Thymus (tissue), 11 donors: ENCODE measurements around the gene PAPPA2. TPM values are rescaled to one million over a fixed set of nuclear protein-coding genes. Genes with fewer than 3 reads are reported as not detected.
"Not testable (repeated sequence)": the region's sequence is repeated elsewhere in the genome, so short reads cannot be mapped to it uniquely, and the experiment has no call there.

ENCODE experiments used
- DNase-seq, 9 donors: peaks; one replicate each; pipeline ENCODE4 v3.0.0-alpha.2; 2013; ENCODE audit warnings: low spot score in 9 of 9, low read depth in 6 of 9, missing footprints in 1 of 9
- H3K27ac ChIP-seq, 2 donors: one replicate each; pipeline ENCODE4 v1.5.1; 2013; ENCODE audit warnings: control low read depth in 1 of 2, low read depth in 1 of 2, low read length in 1 of 2, mild to moderate bottlenecking in 1 of 2, moderate library complexity in 1 of 2
- H3K27me3 ChIP-seq, 2 donors: one replicate each; pipeline ENCODE4 v1.5.1; 2013; ENCODE audit warnings: low read length in 1 of 2; ENCODE audit not compliant: control insufficient read depth in 2 of 2, insufficient read depth in 1 of 2
- H3K36me3 ChIP-seq, 2 donors: one replicate each; pipeline ENCODE4 v1.5.1; 2013; ENCODE audit warnings: low read length in 1 of 2, mild to moderate bottlenecking in 1 of 2, moderate library complexity in 1 of 2; ENCODE audit not compliant: control insufficient read depth in 2 of 2, insufficient read depth in 2 of 2
- H3K4me1 ChIP-seq, 2 donors: one replicate each; pipeline ENCODE4 v1.5.1; 2013; ENCODE audit warnings: low read length in 2 of 2; ENCODE audit not compliant: control insufficient read depth in 2 of 2, insufficient read depth in 2 of 2
- H3K4me3 ChIP-seq, 2 donors: one replicate each; pipeline ENCODE4 v1.5.1; 2013; ENCODE audit warnings: low read length in 2 of 2, control low read depth in 1 of 2, mild to moderate bottlenecking in 1 of 2
- H3K9me3 ChIP-seq, 2 donors: one replicate each; pipeline ENCODE4 v1.5.1; 2013; ENCODE audit warnings: low read length in 1 of 2, mild to moderate bottlenecking in 1 of 2; ENCODE audit not compliant: control insufficient read depth in 2 of 2, insufficient read depth in 1 of 2
- WGBS: extraction: QIAGEN DNeasy Blood & Tissue Kit; methylation state at CpG from one replicate; pipeline ENCODE4 v1.1.7; 2013; 5-methylcytosine and 5-hydroxymethylcytosine counted together
- polyA plus RNA-seq: library from polyadenylated mRNA; stranded (reverse); fragments of 200-250 nt; gene quantifications from one replicate; pipeline ENCODE4 v1.2.3, GENCODE V29; 2013
- total RNA-seq: library from RNA; stranded (reverse); fragments of 120-200 nt; gene quantifications from one replicate; pipeline ENCODE4 v1.2.4, GENCODE V29; 2013
- donor health status: healthy.

PAPPA2 gene
- total and polyA plus RNA-seq, 2 donors: 0.02 to 0.28 TPM

DNA sequence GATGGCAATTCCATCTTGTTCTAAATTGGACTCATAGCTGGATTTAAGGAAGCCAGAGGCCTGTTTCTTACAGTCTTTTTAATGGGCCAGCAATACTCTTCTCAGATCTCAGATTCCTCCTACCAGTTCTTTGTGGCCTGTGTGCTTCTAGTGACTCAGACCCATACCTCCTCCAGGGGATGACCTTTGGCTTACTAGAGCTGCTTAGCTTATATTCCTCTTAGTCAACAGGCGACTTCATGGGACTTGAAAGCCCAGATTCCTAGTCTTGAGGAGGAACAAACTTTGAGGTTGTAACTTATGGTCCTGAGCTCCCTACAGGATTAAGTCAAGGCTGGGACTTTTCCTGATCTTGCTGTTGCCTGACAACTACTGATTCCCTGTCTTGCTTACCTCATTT is 12.4 kb upstream of the PAPPA2 start:
- no peaks in the 10 kb centered on the region for H3K27me3 ChIP-seq
- H3K27ac ChIP-seq: no peak overlapping the region
- H3K36me3 ChIP-seq: no peaks in the 10 kb centered on the region
- no peak overlapping the region for H3K4me3 ChIP-seq
- H3K4me1 ChIP-seq: no peaks in the 10 kb centered on the region
- H3K9me3 ChIP-seq: no peaks in the 10 kb centered on the region
- DNase-seq: no peak
- 87% methylated on average over 1 of the region's 1 CpG for WGBS

- not testable (repeated sequence) for H3K4me3 ChIP-seq, H3K4me1 ChIP-seq, H3K27ac ChIP-seq, H3K36me3 ChIP-seq, DNase-seq, H3K27me3 ChIP-seq, H3K9me3 ChIP-seq
- WGBS: 88% methylated on average over 2 of the region's 2 CpGs
Measured at GRCh38 chr1:176451741-176452140, 11.2 kb upstream of the PAPPA2 start.

- no peak for DNase-seq
- no peaks in the 10 kb centered on the region for H3K27me3 ChIP-seq
- no peak overlapping the region for H3K27ac ChIP-seq
- no peak overlapping the region for H3K4me3 ChIP-seq
- 76% methylated on average over 8 of the region's 8 CpGs for WGBS
- H3K4me1 ChIP-seq: no peaks in the 10 kb centered on the region
- H3K9me3 ChIP-seq: no peaks in the 10 kb centered on the region
- H3K36me3 ChIP-seq: no peaks in the 10 kb centered on the region
Measured at GRCh38 chr1:176456795-176457194, 6.2 kb upstream of the PAPPA2 start.

- H3K36me3 ChIP-seq: no peaks in the 10 kb centered on the region
- WGBS: 46% methylated on average over 2 of the region's 2 CpGs
- no peak overlapping the region for H3K4me3 ChIP-seq
- no peak overlapping the region for H3K27ac ChIP-seq
- no peaks in the 10 kb centered on the region for H3K9me3 ChIP-seq
- H3K4me1 ChIP-seq: no peaks in the 10 kb centered on the region
- H3K27me3 ChIP-seq: no peaks in the 10 kb centered on the region
- DNase-seq: no peak
Measured at GRCh38 chr1:176460544-176461336, 2.2 kb upstream of the PAPPA2 start.

GRCh38 chr1:176461576-176461975 is 1.4 kb upstream of the PAPPA2 start:
- H3K4me1 ChIP-seq: no peaks in the 10 kb centered on the region
- DNase-seq: no peak
- no peaks in the 10 kb centered on the region for H3K27me3 ChIP-seq
- no peaks in the 10 kb centered on the region for H3K36me3 ChIP-seq
- no peaks in the 10 kb centered on the region for H3K9me3 ChIP-seq
- no peak overlapping the region for H3K27ac ChIP-seq
- H3K4me3 ChIP-seq: no peak overlapping the region
- 69% methylated on average over 1 of the region's 1 CpG for WGBS

DNA sequence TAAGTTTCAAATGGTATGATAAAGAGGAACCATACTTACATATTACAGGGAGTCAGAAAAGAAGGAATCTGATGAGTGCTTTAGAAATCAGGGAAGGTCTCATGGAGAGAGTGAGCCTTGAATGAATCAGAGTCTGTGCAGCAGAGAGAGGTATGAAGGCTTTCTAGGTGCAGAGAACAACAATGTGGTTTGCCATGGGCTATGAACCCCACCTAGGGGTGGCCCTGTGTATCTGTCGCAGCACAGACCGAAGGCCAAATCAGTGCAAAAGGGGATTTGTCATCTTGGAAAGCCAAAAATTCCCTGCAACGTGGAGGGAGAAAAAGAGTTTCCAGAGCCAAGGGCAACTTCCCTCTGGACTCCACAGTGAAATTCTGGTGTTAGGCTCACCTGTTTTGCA is 3.5 kb downstream of the PAPPA2 start:
- Histone ChIP-seq H3K27me3 (no peaks in the 10 kb centered on the region), H3K36me3 (no peaks in the 10 kb centered on the region), H3K9me3 (no peaks in the 10 kb centered on the region), H3K4me3 (no peak overlapping the region), H3K4me1 (no peaks in the 10 kb centered on the region), H3K27ac (no peak overlapping the region)
- WGBS: 30% methylated on average over 3 of the region's 3 CpGs
- DNase-seq: no peak

DNA sequence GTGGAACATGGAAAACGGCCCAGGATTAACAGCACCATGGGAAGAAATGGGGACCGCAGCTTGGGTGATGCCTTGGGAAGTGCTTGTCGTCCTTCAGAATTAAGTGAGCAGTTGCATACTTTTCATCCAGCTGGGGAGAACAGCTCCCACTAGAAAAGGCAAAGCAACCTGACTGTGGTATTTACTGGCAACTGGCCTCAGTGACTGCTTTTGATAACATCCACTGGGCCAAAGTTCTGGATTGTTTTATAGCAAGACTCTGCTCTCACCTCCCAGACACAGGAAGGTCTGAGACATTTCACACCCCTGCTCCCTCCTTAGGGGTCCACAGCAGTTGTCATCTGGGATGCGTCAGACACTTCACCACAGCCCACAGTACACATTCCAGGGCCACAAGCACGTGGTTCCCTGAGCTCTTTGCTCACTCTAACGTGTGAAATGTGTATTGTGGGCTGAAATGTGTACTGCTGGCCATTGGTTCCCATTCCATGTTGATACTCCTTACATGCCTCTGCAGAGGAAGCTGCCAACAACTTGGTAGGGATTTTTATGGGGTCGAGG is 6.6 kb downstream of the PAPPA2 start:
- H3K36me3 ChIP-seq: no peaks in the 10 kb centered on the region
- H3K9me3 ChIP-seq: no peaks in the 10 kb centered on the region
- no peaks in the 10 kb centered on the region for H3K4me1 ChIP-seq
- WGBS: 59% methylated on average over 7 of the region's 7 CpGs
- no peak for DNase-seq
- no peak overlapping the region for H3K4me3 ChIP-seq
- H3K27me3 ChIP-seq: no peaks in the 10 kb centered on the region
- no peak overlapping the region for H3K27ac ChIP-seq

GRCh38 chr1:176471338-176472121 is 8.6 kb downstream of the PAPPA2 start:
- Histone ChIP-seq H3K27ac (no peak overlapping the region), H3K27me3 (no peaks in the 10 kb centered on the region), H3K9me3 (no peaks in the 10 kb centered on the region), H3K4me1 (no peaks in the 10 kb centered on the region), H3K4me3 (no peak overlapping the region), H3K36me3 (no peaks in the 10 kb centered on the region)
- no peak for DNase-seq
- 78% methylated on average over 5 of the region's 5 CpGs for WGBS

DNA sequence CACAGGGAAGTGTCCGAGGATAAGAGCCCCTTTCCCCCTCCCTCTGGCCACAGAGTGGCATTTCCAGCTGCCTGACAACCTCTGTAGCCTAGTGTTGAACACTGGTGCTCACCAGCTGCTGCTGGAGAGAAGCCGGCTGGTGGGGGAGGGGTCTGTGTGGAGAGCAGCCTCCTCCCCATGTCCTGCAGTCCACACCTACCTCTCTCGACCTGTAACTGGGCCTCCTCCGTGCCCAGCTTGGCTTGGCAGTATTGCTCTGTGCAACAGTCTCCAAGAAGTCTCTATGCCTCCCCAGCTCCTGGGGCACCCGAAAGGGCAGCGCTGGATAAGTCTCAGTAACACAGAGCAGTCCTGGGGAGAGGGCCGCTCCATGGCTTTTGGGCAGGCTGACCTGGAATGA is 17.0 kb downstream of the PAPPA2 start:
- Histone ChIP-seq H3K4me1 (no peaks in the 10 kb centered on the region), H3K9me3 (no peaks in the 10 kb centered on the region), H3K4me3 (no peak overlapping the region), H3K27me3 (no peaks in the 10 kb centered on the region), H3K27ac (no peak overlapping the region), H3K36me3 (no peaks in the 10 kb centered on the region)
- 49% methylated on average over 7 of the region's 7 CpGs for WGBS
- DNase-seq: no peak
